A549 (cell line): ENCODE data around the gene ULK2. TPM values are rescaled to one million over a fixed set of nuclear protein-coding genes. Genes with fewer than 3 reads are reported as not detected.

Experiments used
- ATAC-seq, 2 experiments: fragments of 200-7000 bp in 1 of 2; fragments of >200 bp in 1 of 2; cut with Nextera tagmentation in 1 of 2; cut with Tn5 transposase in 1 of 2; 3 replicates each; pipeline versions ENCODE4 v1.8.0 to v1.9.1; 2018 to 2020; ENCODE audit warnings: mild to moderate bottlenecking in 1 of 2, moderate library complexity in 1 of 2
- CTCF ChIA-PET: fragments of 300-600 bp; sonication (Branson Sonifier 250); formaldehyde crosslinking; extraction: SDS; loops from one replicate; lab custom pipeline; 2021; ENCODE audit warnings: antibody characterized with exemption, inconsistent platforms; lab: Yijun Ruan, JAX
- POLR2A ChIA-PET: fragments of 350-600 bp; formaldehyde crosslinking; extraction: SDS; loops from one replicate; lab custom pipeline; 2021; ENCODE audit warnings: antibody characterized with exemption, inconsistent platforms; lab: Yijun Ruan, JAX
- DNase-seq, 2 experiments: peaks; one replicate each; pipeline versions ENCODE4 v3.0.0 to v3.0.0-alpha.2; 2011 to 2016; ENCODE audit warnings: low read depth in 1 of 2, low spot score in 1 of 2
- FAIRE-seq: peaks from 2 replicates; lab custom pipeline; 2011; peaks lifted over from hg19 to GRCh38; lab: Jason Lieb, UNC
- H3K27ac ChIP-seq, 2 experiments: fragments of >200 bp; sonication (Bioruptor Twin); formaldehyde crosslinking; 3 replicates each; pipeline ENCODE4 v1.5.1; 2016 to 2017
- H3K4me1 ChIP-seq: fragments of >200 bp; sonication (Bioruptor Twin); formaldehyde crosslinking; 3 replicates; pipeline ENCODE4 v1.6.1; 2016
- H3K4me2 ChIP-seq: fragments of >200 bp; sonication (Bioruptor Twin); formaldehyde crosslinking; 3 replicates; pipeline ENCODE4 v1.6.1; 2016
- H3K4me3 ChIP-seq: fragments of >200 bp; sonication (Bioruptor Twin); formaldehyde crosslinking; 3 replicates; pipeline ENCODE4 v1.5.1; 2016
- H3K9me3 ChIP-seq: fragments of >200 bp; sonication (Bioruptor Twin); formaldehyde crosslinking; 3 replicates; pipeline ENCODE4 v1.6.1; 2016
- BCL3 ChIP-seq: fragments of >200 bp; sonication (Bioruptor Twin); formaldehyde crosslinking; IDR thresholded peaks from 3 replicates; pipeline ENCODE4 v1.6.1; 2016
- CEBPB ChIP-seq, 2 experiments: fragments of >200 bp in 1 of 2; sonication (Bioruptor Twin) in 1 of 2; formaldehyde crosslinking in 1 of 2; IDR thresholded peaks; 2 replicates each; pipeline ENCODE4 v1.6.1; 2012 to 2016
- E2F6 ChIP-seq: IDR thresholded peaks from 2 replicates; pipeline ENCODE4 v1.6.1; 2012; ENCODE audit warnings: low read depth, borderline replicate concordance
- ELK1 ChIP-seq: fragments of 150-350 bp; IDR thresholded peaks from 2 replicates; pipeline ENCODE4 v1.6.1; 2014; ENCODE audit warnings: low read depth, mild to moderate bottlenecking, low read length
- FOXS1 ChIP-seq: fragments of 250-450 bp; sonication (Bioruptor Pico); IDR thresholded peaks from 2 replicates; pipeline ENCODE4 v1.5.0; 2020; ENCODE audit warnings: mild to moderate bottlenecking, moderate library complexity
- HOXA7 ChIP-seq: fragments of 250-450 bp; sonication (Bioruptor Pico); IDR thresholded peaks from 2 replicates; pipeline ENCODE4 v1.5.0; 2020; ENCODE audit warnings: mild to moderate bottlenecking, moderate library complexity
- POLR2A ChIP-seq: IDR thresholded peaks from 2 replicates; pipeline ENCODE4 v1.6.1; 2012; ENCODE audit warnings: mild to moderate bottlenecking, low read length
- POLR2AphosphoS2 ChIP-seq: conservative IDR thresholded peaks from 2 replicates; pipeline ENCODE4 v1.6.1; 2012; ENCODE audit warnings: low read length, improper control_type of control experiment, inconsistent platforms
- RAD21 ChIP-seq, 2 experiments: fragments of >200 bp in 1 of 2; sonication (Bioruptor Twin) in 1 of 2; formaldehyde crosslinking in 1 of 2; IDR thresholded peaks in 1 of 2; conservative IDR thresholded peaks in 1 of 2; 2 replicates in 1 of 2; 3 replicates in 1 of 2; pipeline ENCODE4 v1.6.1; 2012 to 2018; ENCODE audit warnings: inconsistent platforms in 1 of 2
- RARB ChIP-seq: fragments of 250-450 bp; sonication (Bioruptor Pico); IDR thresholded peaks from 2 replicates; pipeline ENCODE4 v1.8.0; 2021; ENCODE audit warnings: mild to moderate bottlenecking, moderate library complexity
- RFX5 ChIP-seq: fragments of 450-650 bp; IDR thresholded peaks from 2 replicates; pipeline ENCODE4 v1.7.1; 2014; ENCODE audit warnings: antibody characterized with exemption, mild to moderate bottlenecking, moderate library complexity
- ZC3H11A ChIP-seq: fragments of 450-650 bp; IDR thresholded peaks from 2 replicates; pipeline ENCODE4 v1.6.1; 2014; ENCODE audit warnings: antibody characterized with exemption, mild to moderate bottlenecking
- ZFP36 ChIP-seq: fragments of 450-650 bp; IDR thresholded peaks from 2 replicates; pipeline ENCODE4 v1.6.1; 2014; ENCODE audit warnings: borderline replicate concordance; ENCODE audit not compliant: partially characterized antibody
- ZNF302 ChIP-seq: fragments of 250-450 bp; sonication (Bioruptor Pico); IDR thresholded peaks from 2 replicates; pipeline ENCODE4 v1.9.0; 2021; ENCODE audit warnings: inconsistent platforms, mild to moderate bottlenecking, moderate library complexity
- ZSCAN20 ChIP-seq: fragments of 250-450 bp; sonication (Bioruptor Pico); IDR thresholded peaks from 2 replicates; pipeline ENCODE4 v1.8.0; 2022; ENCODE audit warnings: mild to moderate bottlenecking, moderate library complexity
- WGBS: methylation state at CpG from one replicate; pipeline ENCODE4 v1.1.6; 2017; ENCODE audit errors: missing lambda C conversion rate; 5-methylcytosine and 5-hydroxymethylcytosine counted together
- polyA plus RNA-seq, 4 experiments: library from polyadenylated mRNA; depleted of rRNA in 3 of 4; stranded (reverse); fragments of >200 nt; fragmentation: RNase III in 1 of 4; extraction: RNeasy Plus Mini Kit Qiagen cat#74134 plus additional on column Dnase treatment in 1 of 4; gene quantifications; 2 replicates in 3 of 4; 3 replicates in 1 of 4; pipeline ENCODE4 v1.2.3, GENCODE V29; 2011 to 2017
- TF ChIP-seq, protein P1 (sequence below): fragments of >200 bp; sonication (Bioruptor Twin); formaldehyde crosslinking; IDR thresholded peaks from 2 replicates; pipeline ENCODE4 v1.6.1; 2016
- TF ChIP-seq, protein P2 (sequence below): IDR thresholded peaks from 2 replicates; pipeline ENCODE4 v1.6.1; 2012

ULK2 gene
- polyA plus RNA-seq, 2 of the 4 experiments (the other 2 are of a cell fraction) = 14.4 to 40.9 TPM

DNA sequence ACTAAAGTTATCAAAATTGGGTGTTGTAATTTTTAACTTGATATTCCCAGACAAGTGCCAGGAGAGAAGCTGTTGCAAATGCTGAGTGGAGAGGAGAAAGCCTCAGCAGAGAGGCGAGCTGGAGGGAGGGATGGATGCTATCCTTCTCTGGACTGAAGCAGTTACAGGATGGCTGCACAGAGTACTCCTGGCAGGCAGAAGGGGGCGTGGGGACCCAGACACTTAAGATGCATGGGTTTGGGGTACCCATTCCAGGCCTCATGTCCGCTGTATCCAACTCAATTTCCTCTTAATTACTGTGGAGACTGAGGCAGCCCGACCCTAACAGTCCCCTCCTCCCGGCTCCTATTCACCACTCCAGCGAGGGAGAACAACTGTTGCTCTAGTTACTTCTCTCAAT, 94.2 kb downstream of the ULK2 start:
- 77% methylated on average over 6 of the region's 6 CpGs for WGBS
- Histone ChIP-seq H3K4me2 (no peak overlapping the region), H3K4me1 (no peaks in the 10 kb centered on the region), H3K27ac (no peak overlapping the region), H3K9me3 (no peaks in the 10 kb centered on the region), H3K4me3 (no peak overlapping the region)
- no peak for TF ChIP-seq ZFP36
- TF ChIP-seq POLR2A = no peak
- TF ChIP-seq, protein P1, sequence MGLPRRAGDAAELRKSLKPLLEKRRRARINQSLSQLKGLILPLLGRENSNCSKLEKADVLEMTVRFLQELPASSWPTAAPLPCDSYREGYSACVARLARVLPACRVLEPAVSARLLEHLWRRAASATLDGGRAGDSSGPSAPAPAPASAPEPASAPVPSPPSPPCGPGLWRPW = no peak
- no peak for TF ChIP-seq HOXA7 (CRISPR knock-in tag)
- no peak for TF ChIP-seq CEBPB (IDR thresholded peaks at IDR 0.05)
- no peak for TF ChIP-seq BCL3
- TF ChIP-seq RAD21 (conservative IDR thresholded peaks at IDR 0.05 in 1 of 2, IDR thresholded peaks at IDR 0.05 in 1 of 2) = no peak
- no peak for TF ChIP-seq RFX5
- TF ChIP-seq RARB (CRISPR knock-in tag) = no peak
- no peak for TF ChIP-seq ZC3H11A
- no peak for TF ChIP-seq ZNF302
- TF ChIP-seq ZSCAN20 (CRISPR knock-in tag) = no peak
- TF ChIP-seq FOXS1 = no peak
- TF ChIP-seq E2F6 = no peak
- no peak for TF ChIP-seq POLR2AphosphoS2
- no peak for FAIRE-seq
- DNase-seq = no peak
- POLR2A ChIA-PET = interaction anchor here (0.8 kb wide), 1 partner anchor 11 kb away, joined by 3 read pairs; no protein-coding TSS in a partner anchor
- peak in 1 of 2 experiments; percentile 32; a peak in 1 of 6 replicates for ATAC-seq
- CTCF ChIA-PET = interaction anchor here (1.0 to 22.4 kb wide), 3 partner anchors 12 to 260 kb away, joined by 4 to 681 read pairs (median 34); partner anchors contain the start of gene ALDH3A1

- FAIRE-seq (no peak), DNase-seq (no peak), ATAC-seq (peak in 1 of 2 experiments; percentile 15; a peak in 2 of 6 replicates)
- TF ChIP-seq, protein P2, sequence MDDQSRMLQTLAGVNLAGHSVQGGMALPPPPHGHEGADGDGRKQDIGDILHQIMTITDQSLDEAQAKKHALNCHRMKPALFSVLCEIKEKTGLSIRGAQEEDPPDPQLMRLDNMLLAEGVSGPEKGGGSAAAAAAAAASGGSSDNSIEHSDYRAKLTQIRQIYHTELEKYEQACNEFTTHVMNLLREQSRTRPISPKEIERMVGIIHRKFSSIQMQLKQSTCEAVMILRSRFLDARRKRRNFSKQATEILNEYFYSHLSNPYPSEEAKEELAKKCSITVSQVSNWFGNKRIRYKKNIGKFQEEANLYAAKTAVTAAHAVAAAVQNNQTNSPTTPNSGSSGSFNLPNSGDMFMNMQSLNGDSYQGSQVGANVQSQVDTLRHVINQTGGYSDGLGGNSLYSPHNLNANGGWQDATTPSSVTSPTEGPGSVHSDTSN = no peak
- TF ChIP-seq E2F6 = no peak
- TF ChIP-seq ELK1 = no peak
- TF ChIP-seq ZNF302 = no peak
- TF ChIP-seq POLR2A = no peak
- TF ChIP-seq, protein P1 = no peak
- ChIA-PET CTCF (interaction anchor here (0.6 to 22.4 kb wide), 6 partner anchors 10 to 410 kb away, joined by 3 to 681 read pairs (median 22); partner anchors contain the start of genes ALDH3A1, B9D1 and MAPK7), POLR2A (no interaction called here)
- no peaks in the 10 kb centered on the region for H3K4me1 ChIP-seq
- H3K27ac ChIP-seq = no peak overlapping the region
- WGBS = 67% methylated on average over 7 of the region's 7 CpGs
- no peak overlapping the region for H3K4me3 ChIP-seq
- H3K4me2 ChIP-seq = no peak overlapping the region
- no peaks in the 10 kb centered on the region for H3K9me3 ChIP-seq
Measured at GRCh38 chr17:19771971-19772630, 95.6 kb downstream of the ULK2 start.
